ENCODE measurements around the gene SPTBN2. TPM values are rescaled to one million over a fixed set of nuclear protein-coding genes. Genes with fewer than 3 reads are reported as not detected.

Gene SPTBN2
- total RNA-seq, 1 donor from 2014 or later: 117 TPM

GRCh38 chr11:66762088-66762487, 33.1 kb upstream of the SPTBN2 start:
- no peaks in the 10 kb centered on the region for H3K9me3 ChIP-seq
- H3K36me3 ChIP-seq: peaks cover 0 to 8% of the 10 kb centered on the region in 2 donors
- no peaks in the 10 kb centered on the region for H3K27me3 ChIP-seq
- intact Hi-C loops (cut with DNase I): no loop called here
- no peaks in the 10 kb centered on the region for H3K4me1 ChIP-seq
- TF ChIP-seq POLR2AphosphoS5 (IDR thresholded peaks at IDR 0.05; ENCODE audit: insufficient read depth in 1 of 2, low read depth in 1 of 2) (no peak), POLR2A (IDR thresholded peaks at IDR 0.05) (no peak)
- TF ChIP-seq, protein P1, sequence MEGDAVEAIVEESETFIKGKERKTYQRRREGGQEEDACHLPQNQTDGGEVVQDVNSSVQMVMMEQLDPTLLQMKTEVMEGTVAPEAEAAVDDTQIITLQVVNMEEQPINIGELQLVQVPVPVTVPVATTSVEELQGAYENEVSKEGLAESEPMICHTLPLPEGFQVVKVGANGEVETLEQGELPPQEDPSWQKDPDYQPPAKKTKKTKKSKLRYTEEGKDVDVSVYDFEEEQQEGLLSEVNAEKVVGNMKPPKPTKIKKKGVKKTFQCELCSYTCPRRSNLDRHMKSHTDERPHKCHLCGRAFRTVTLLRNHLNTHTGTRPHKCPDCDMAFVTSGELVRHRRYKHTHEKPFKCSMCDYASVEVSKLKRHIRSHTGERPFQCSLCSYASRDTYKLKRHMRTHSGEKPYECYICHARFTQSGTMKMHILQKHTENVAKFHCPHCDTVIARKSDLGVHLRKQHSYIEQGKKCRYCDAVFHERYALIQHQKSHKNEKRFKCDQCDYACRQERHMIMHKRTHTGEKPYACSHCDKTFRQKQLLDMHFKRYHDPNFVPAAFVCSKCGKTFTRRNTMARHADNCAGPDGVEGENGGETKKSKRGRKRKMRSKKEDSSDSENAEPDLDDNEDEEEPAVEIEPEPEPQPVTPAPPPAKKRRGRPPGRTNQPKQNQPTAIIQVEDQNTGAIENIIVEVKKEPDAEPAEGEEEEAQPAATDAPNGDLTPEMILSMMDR (IDR thresholded peaks at IDR 0.05): no peak
- no peak overlapping the region for H3K27ac ChIP-seq
- no peak overlapping the region for H3K4me3 ChIP-seq
- no peak for DNase-seq (ENCODE audit: extremely low spot score in 2 of 2)

GRCh38 chr11:66752148-66752547, 23.1 kb upstream of the SPTBN2 start:
- Histone ChIP-seq H3K27me3 (no peaks in the 10 kb centered on the region), H3K4me3 (no peak overlapping the region), H3K27ac (no peak overlapping the region), H3K9me3 (no peaks in the 10 kb centered on the region), H3K36me3 (no peaks in the 10 kb centered on the region), H3K4me1 (peaks cover 10% of the 10 kb centered on the region)
- DNase-seq (ENCODE audit: extremely low spot score in 2 of 2): no peak
- TF ChIP-seq POLR2A (IDR thresholded peaks at IDR 0.05) (no peak), POLR2AphosphoS5 (IDR thresholded peaks at IDR 0.05; ENCODE audit: insufficient read depth in 1 of 2, low read depth in 1 of 2) (no peak)
- TF ChIP-seq, protein P1 (IDR thresholded peaks at IDR 0.05): no peak
- intact Hi-C loops (cut with DNase I): no loop called here

DNA sequence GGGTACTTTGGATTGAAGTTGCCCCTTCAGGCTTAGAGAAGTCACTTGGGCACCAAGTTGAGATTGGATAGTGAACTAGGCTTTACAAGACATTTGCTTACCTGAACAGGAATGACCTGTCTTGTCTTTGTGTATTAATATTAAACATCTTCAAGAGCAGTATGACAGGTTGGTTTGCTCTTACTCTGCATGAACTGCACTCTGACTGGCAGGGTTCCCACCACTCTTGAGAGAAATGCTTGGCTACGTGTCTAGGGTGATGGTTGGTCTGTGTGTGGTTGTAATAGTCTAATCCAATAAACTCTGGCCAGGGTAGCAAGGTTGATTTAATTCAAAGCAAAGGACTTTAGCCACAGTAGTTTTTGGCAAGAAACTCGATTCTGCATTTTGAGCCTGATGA, 20.1 kb upstream of the SPTBN2 start:
- intact Hi-C loops (cut with DNase I): no loop called here
- H3K27me3 ChIP-seq: no peaks in the 10 kb centered on the region
- H3K9me3 ChIP-seq: no peaks in the 10 kb centered on the region
- no peak overlapping the region for H3K4me3 ChIP-seq
- H3K27ac ChIP-seq: no peak overlapping the region
- no peaks in the 10 kb centered on the region for H3K36me3 ChIP-seq
- peaks cover 22% of the 10 kb centered on the region for H3K4me1 ChIP-seq
- TF ChIP-seq POLR2AphosphoS5 (IDR thresholded peaks at IDR 0.05; ENCODE audit: insufficient read depth in 1 of 2, low read depth in 1 of 2) (peak in 1 of 2 donors; percentile 38), POLR2A (IDR thresholded peaks at IDR 0.05) (no peak)
- DNase-seq (ENCODE audit: extremely low spot score in 2 of 2): no peak

GRCh38 chr11:66747480-66747879, 18.5 kb upstream of the SPTBN2 start:
- TF ChIP-seq POLR2A (IDR thresholded peaks at IDR 0.05) (no peak), POLR2AphosphoS5 (IDR thresholded peaks at IDR 0.05; ENCODE audit: insufficient read depth in 1 of 2, low read depth in 1 of 2) (no peak)
- TF ChIP-seq, protein P1 (IDR thresholded peaks at IDR 0.05): no peak
- Histone ChIP-seq H3K36me3 (no peaks in the 10 kb centered on the region), H3K9me3 (no peaks in the 10 kb centered on the region), H3K27me3 (no peaks in the 10 kb centered on the region), H3K4me1 (peaks cover 33% of the 10 kb centered on the region), H3K4me3 (no peak overlapping the region), H3K27ac (no peak overlapping the region)
- no peak for DNase-seq (ENCODE audit: extremely low spot score in 2 of 2)
- intact Hi-C loops (cut with DNase I): no loop called here

DNA sequence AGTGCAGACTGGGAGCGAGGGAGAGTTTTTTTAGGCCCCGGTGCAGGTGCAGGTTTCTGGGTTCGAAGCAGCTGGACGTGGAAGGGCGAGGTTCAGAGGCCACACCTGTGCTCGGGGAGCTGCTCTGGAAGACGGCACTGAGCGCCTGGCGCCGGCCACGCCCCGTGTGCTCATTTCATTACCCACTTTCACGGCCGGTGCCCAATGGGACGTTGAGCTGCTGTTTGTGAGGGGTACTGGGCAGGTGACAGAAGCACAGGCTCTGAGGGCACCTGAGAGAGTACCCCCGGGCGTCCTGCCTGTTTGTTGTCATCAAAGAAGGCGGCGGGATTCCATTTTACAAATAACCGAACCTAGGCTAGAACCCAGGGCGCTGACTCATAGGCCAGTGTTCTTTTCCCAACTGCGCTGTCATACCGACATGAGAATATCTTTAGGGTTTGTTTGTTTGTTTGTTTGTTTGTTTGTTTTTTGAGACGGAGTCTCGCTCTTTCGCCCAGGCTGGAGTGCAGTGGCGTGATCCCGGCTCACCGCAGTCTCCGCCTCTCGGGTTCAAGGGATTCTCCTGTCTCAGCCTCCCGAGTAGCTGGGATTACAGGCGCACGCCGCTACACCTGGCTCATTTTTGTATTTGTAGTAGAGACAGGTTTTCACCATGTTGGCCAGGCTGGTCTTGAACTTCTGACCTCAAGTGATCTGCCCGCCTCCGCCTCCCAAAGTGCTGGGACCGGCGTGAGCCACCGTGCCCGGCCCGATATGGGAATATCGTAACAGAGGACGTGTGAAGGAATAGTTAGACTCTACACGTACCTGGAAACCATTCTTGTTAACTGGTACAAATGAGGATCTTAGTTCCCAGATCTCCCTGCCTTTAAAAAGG, 16.6 kb upstream of the SPTBN2 start:
- no peak for DNase-seq (ENCODE audit: extremely low spot score in 2 of 2)
- no peaks in the 10 kb centered on the region for H3K36me3 ChIP-seq
- H3K4me3 ChIP-seq: peak overlapping the region; percentile 66
- H3K27ac ChIP-seq: peak overlapping the region; percentile 71
- TF ChIP-seq POLR2AphosphoS5 (IDR thresholded peaks at IDR 0.05; ENCODE audit: insufficient read depth in 1 of 2, low read depth in 1 of 2): no peak
- TF ChIP-seq, protein P1 (IDR thresholded peaks at IDR 0.05): no peak
- no peak for TF ChIP-seq POLR2A (IDR thresholded peaks at IDR 0.05)
- H3K27me3 ChIP-seq: no peaks in the 10 kb centered on the region
- H3K9me3 ChIP-seq: no peaks in the 10 kb centered on the region
- H3K4me1 ChIP-seq: peaks cover 33% of the 10 kb centered on the region
- intact Hi-C loops (cut with DNase I): no loop called here

Data from vagina (tissue), 2 donors.